ENCODE results near the gene CCDC12.

CCDC12 gene

DNA sequence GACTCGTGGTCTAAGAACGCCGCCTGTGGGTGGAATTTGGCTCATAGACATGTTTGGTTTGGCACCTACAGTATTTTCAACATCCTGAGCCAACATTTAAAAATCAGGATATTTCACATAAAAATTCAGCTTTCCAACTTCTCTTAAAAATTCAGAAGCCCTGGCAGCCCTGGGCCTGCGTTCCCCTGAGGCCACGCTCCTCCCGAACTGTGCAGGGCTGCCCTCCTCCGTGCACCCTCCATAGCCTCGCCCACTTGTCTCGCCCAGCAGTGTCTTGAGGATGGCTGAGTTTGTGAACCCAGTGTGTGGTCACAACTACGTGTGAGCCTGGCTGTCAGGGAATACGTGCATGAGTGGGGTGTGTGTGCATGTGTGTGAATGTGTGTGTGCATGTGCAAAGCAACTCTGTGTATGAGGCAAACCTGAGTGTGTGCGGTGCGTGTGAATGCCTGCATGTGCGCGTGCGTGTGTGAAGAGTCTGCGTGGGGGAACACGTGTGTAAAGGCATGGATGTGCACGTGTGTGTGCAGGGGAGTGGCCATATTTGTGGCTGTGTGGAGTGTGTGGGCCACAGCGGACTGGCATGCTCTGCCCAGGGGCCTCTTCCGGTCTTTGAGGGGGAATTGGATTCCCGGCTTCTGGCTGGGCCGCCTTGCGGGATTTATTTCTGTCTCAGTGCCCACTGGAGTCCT lies 68.1 kb downstream of the CCDC12 start:
- H3K36me3 ChIP-seq = no peaks in the 10 kb centered on the region
- no peaks in the 10 kb centered on the region for H3K27me3 ChIP-seq
- H3K27ac ChIP-seq = no peak overlapping the region
- peaks cover 8 to 12% of the 10 kb centered on the region in 2 experiments for H3K4me1 ChIP-seq (ENCODE audit: control insufficient read depth in 1 of 2, insufficient read depth in 1 of 2, low read depth in 1 of 2, low read length in 1 of 2)
- TF ChIP-seq, protein P1, sequence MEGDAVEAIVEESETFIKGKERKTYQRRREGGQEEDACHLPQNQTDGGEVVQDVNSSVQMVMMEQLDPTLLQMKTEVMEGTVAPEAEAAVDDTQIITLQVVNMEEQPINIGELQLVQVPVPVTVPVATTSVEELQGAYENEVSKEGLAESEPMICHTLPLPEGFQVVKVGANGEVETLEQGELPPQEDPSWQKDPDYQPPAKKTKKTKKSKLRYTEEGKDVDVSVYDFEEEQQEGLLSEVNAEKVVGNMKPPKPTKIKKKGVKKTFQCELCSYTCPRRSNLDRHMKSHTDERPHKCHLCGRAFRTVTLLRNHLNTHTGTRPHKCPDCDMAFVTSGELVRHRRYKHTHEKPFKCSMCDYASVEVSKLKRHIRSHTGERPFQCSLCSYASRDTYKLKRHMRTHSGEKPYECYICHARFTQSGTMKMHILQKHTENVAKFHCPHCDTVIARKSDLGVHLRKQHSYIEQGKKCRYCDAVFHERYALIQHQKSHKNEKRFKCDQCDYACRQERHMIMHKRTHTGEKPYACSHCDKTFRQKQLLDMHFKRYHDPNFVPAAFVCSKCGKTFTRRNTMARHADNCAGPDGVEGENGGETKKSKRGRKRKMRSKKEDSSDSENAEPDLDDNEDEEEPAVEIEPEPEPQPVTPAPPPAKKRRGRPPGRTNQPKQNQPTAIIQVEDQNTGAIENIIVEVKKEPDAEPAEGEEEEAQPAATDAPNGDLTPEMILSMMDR (IDR thresholded peaks at IDR 0.05) = no peak
- no peaks in the 10 kb centered on the region for H3K9me3 ChIP-seq
- H3K4me3 ChIP-seq (ENCODE audit: low read depth in 1 of 2, low read length in 1 of 2) = no peak overlapping the region

DNA sequence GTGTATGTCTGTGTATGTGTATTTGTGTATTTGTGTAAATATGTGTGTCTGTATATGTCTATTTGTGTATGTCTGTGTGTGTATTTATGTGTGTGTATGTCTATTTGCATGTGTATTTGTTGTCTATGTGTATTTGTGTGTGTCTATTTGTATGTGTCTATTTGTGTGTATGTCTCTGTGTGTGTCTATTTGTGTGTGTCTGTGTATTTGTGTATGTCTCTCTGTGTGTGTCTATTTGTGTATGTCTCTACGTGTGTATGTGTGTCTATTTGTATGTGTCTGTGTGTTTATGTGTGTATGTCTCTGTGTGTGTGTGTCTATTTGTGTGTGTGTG lies 68.6 kb downstream of the CCDC12 start:
- H3K4me1 ChIP-seq (ENCODE audit: control insufficient read depth in 1 of 2, insufficient read depth in 1 of 2, low read depth in 1 of 2, low read length in 1 of 2) = peaks cover 13 to 17% of the 10 kb centered on the region in 2 experiments
- no peak overlapping the region for H3K27ac ChIP-seq
- no peaks in the 10 kb centered on the region for H3K27me3 ChIP-seq
- no peaks in the 10 kb centered on the region for H3K9me3 ChIP-seq
- no peak overlapping the region for H3K4me3 ChIP-seq (ENCODE audit: low read depth in 1 of 2, low read length in 1 of 2)
- no peaks in the 10 kb centered on the region for H3K36me3 ChIP-seq
- TF ChIP-seq, protein P1 (IDR thresholded peaks at IDR 0.05) = no peak

DNA sequence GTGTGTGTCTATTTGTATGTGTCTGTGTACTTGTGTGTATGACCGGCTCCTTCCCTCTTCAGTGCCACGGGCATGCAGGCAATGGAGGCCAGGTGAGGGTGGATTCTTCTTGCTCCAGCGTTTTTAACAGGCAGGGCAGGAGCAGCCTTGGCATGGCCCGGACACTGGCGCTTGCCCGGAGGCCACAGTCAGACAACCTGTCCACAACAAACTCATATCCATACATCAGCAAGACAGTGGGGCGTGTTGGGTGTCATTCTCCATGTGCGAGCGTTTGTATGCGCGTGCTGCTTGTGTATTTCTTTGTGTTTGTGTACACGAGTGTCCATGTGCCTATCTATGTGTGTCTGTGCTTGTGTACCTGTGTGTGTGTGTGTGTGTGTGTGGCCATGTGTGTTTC lies 69.3 kb downstream of the CCDC12 start:
- Histone ChIP-seq H3K27ac (no peak overlapping the region), H3K36me3 (no peaks in the 10 kb centered on the region), H3K4me1 (ENCODE audit: control insufficient read depth in 1 of 2, insufficient read depth in 1 of 2, low read depth in 1 of 2, low read length in 1 of 2) (peaks cover 17 to 18% of the 10 kb centered on the region in 2 experiments), H3K27me3 (no peaks in the 10 kb centered on the region), H3K4me3 (ENCODE audit: low read depth in 1 of 2, low read length in 1 of 2) (no peak overlapping the region), H3K9me3 (no peaks in the 10 kb centered on the region)
- TF ChIP-seq, protein P1 (IDR thresholded peaks at IDR 0.05) = no peak

DNA sequence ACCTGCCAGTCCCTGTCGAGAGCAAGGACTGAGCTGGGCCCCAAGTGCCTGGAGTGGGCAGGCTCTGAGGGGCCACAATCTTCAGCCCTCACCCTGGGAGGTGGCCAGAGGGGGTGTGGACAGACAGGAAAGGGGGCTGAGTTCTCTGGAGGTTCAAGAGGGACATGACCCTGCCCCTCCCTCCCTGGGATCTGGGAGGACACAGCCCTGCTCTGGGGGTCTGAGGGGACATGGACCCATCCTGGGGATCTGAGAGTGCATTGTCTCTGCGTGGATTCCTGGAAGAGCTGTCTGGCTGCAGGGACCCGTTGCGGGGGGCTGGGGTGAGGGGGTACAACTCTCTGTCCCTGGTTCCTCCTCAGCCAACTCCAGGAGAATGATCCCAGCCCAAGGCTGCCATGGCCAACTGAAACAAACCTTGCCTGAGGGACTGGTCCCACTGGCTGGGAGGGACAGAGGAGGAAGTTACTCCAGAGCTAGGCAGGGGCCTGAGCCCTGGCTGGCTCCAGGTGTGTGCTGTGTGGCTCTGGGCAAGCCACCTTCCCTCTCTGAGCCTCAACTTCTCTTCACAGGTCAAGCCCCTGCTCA lies 70.0 kb downstream of the CCDC12 start:
- Histone ChIP-seq H3K27ac (no peak overlapping the region), H3K27me3 (no peaks in the 10 kb centered on the region), H3K4me1 (ENCODE audit: control insufficient read depth in 1 of 2, insufficient read depth in 1 of 2, low read depth in 1 of 2, low read length in 1 of 2) (peaks cover 17 to 20% of the 10 kb centered on the region in 2 experiments), H3K4me3 (ENCODE audit: low read depth in 1 of 2, low read length in 1 of 2) (no peak overlapping the region), H3K36me3 (no peaks in the 10 kb centered on the region), H3K9me3 (no peaks in the 10 kb centered on the region)
- TF ChIP-seq, protein P1 (IDR thresholded peaks at IDR 0.05) = no peak

DNA sequence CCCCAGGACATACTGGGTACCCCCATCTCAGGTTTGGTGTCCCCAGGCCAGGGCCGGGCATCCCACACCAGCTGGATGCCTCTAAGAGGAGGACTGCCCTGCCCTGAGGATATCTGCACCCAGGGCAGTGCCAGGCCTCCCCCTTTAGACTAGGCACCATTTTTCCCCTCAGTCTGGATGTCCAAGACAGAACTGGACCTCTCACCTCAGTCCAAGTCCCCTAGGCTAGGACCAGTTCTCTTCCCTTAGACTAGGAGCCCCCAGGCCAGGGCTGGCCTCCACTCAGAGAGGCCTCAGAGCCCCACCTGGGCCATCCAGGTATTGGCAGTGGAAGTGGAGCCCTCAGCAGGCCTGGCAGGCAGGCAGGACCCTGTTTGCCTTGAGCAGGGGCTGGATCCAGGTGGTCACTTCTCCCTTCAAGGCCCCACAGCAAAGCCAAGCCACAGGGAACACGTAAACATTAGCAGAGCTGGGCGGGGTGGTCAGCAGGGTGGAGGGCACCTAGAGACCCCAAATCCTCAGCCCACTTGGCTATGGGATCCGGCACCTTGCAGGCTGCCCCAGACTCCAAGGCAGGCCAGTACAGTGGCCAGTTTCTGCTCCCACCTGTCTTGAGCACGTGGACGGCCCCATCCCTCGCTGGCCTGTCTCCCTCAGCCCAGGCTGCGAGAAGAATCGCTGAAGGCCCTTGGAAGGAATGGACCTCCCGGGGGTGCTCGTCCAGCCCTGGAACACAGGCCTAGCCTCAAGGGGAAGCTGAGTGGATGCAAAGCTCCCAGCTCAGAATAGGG lies 70.7 kb downstream of the CCDC12 start:
- H3K27ac ChIP-seq = no peak overlapping the region
- no peaks in the 10 kb centered on the region for H3K27me3 ChIP-seq
- TF ChIP-seq, protein P1 (IDR thresholded peaks at IDR 0.05) = no peak
- H3K9me3 ChIP-seq = no peaks in the 10 kb centered on the region
- H3K4me1 ChIP-seq (ENCODE audit: control insufficient read depth in 1 of 2, insufficient read depth in 1 of 2, low read depth in 1 of 2, low read length in 1 of 2) = peaks cover 17 to 20% of the 10 kb centered on the region in 2 experiments
- H3K36me3 ChIP-seq = no peaks in the 10 kb centered on the region
- no peak overlapping the region for H3K4me3 ChIP-seq (ENCODE audit: low read depth in 1 of 2, low read length in 1 of 2)
